Breast epithelium (tissue), 4 donors: ENCODE results near the gene TMEM245. TPM values are rescaled to one million over a fixed set of nuclear protein-coding genes. Genes with fewer than 3 reads are reported as not detected.

Experiments used
- DNase-seq, 2 donors: peaks; one replicate each; pipeline ENCODE4 v3.0.0-alpha.2; 2019; ENCODE audit warnings: low spot score in 2 of 2
- H3K27ac ChIP-seq, 2 donors: fragments of 200-600 bp; sonication (generic) in 1 of 2; one replicate each; pipeline ENCODE4 v1.5.1; 2016 to 2019; ENCODE audit warnings: mild to moderate bottlenecking in 1 of 2
- H3K27me3 ChIP-seq, 2 donors: fragments of 200-600 bp; sonication (generic) in 1 of 2; one replicate each; pipeline versions ENCODE4 v1.5.1 to v1.6.0; 2017 to 2019; ENCODE audit warnings: control low read depth in 1 of 2, mild to moderate bottlenecking in 1 of 2
- H3K36me3 ChIP-seq: fragments of 200-600 bp; one replicate; pipeline ENCODE4 v1.5.1; 2019
- H3K4me1 ChIP-seq, 2 donors: fragments of 200-600 bp; sonication (generic); one replicate each; pipeline ENCODE4 v1.5.1; 2016 to 2019; ENCODE audit warnings: control low read depth in 1 of 2
- H3K4me3 ChIP-seq, 3 donors: fragments of 200-600 bp; sonication (generic); 1 replicate in 2 of 3; 2 replicates in 1 of 3; pipeline ENCODE4 v1.5.1; 2016 to 2019; ENCODE audit warnings: mild to moderate bottlenecking in 3 of 3, moderate library complexity in 2 of 3
- H3K9me3 ChIP-seq, 2 donors: fragments of 200-600 bp; sonication (generic) in 1 of 2; one replicate each; pipeline ENCODE4 v1.5.1; 2016 to 2019; ENCODE audit warnings: control low read depth in 1 of 2
- POLR2A ChIP-seq: fragments of 450-650 bp; IDR thresholded peaks from one replicate; pipeline ENCODE4 v1.6.1; 2016; ENCODE audit warnings: antibody characterized with exemption, mild to moderate bottlenecking, moderate library complexity
- POLR2AphosphoS5 ChIP-seq, 3 donors: sonication (generic); formaldehyde crosslinking; IDR thresholded peaks; one replicate each; pipeline ENCODE4 v1.6.1; 2017; ENCODE audit warnings: antibody characterized with exemption in 3 of 3
- intact Hi-C: fragments of 100-400 bp; cut with DNase I; formaldehyde crosslinking; loops from one replicate; pipeline ENCODE4 v1.15.1; 2023; ENCODE audit warnings: low total_unique reads
- total RNA-seq, 3 donors: library from RNA; depleted of rRNA; stranded (reverse); fragments of >200 nt; gene quantifications; one replicate each; pipeline ENCODE4 v1.1.0, GENCODE V29; 2016
- TF ChIP-seq, protein P1 (sequence below), 3 donors: fragments of 450-650 bp; IDR thresholded peaks; one replicate each; pipeline ENCODE4 v1.5.1; 2016 to 2017; ENCODE audit warnings: antibody characterized with exemption in 3 of 3, mild to moderate bottlenecking in 3 of 3, moderate library complexity in 3 of 3

The TMEM245 gene
- 10 to 100 TPM; 47.5 to 95.7 (median 74.9) TPM for total RNA-seq

DNA sequence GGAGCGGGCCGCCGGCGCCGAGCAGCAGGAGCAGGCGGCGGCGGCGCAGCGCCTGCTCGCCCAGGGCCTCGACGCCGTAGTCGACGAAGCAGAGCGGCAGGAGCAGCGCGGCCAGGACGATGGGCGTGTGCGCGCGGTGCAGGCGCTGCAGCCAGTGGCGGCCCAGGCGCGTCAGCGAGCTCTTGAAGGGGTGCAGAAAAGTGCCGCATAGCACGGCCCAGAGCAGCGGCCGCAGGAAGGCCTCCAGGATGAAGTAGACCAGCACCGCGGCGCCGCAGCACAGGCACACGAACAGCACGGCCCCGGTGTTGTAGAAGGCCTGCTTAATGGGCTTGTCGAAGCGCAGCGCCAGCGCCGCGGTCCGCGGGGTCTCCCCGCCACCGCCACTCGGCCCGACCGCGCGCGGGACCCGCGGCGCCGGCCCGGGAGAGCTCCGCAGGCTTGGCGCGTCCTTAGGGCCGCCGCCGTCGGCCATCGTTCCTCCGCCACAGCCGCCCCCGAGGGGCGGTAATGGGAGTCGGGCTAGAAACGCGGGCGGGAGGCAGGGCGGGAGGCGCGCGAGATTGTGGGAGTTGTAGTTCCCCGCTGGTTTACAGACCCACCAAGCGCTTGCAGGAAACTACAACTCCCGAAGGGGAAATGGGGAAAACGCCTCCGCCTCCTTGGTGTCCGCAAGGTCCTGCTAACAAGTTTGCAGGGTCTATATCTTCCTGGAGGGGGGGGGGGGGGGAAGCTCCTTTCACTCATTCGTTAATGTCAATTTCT is at the start of gene TMEM245:
TSS of gene TMEM245 (minus strand) at position 509 of the 765 bp plus-strand sequence. CDS start at position 475, 34 bp downstream.
- peak; percentile 64 to 83 (median 75) for TF ChIP-seq POLR2AphosphoS5 (IDR thresholded peaks at IDR 0.05)
- TF ChIP-seq, protein P1, sequence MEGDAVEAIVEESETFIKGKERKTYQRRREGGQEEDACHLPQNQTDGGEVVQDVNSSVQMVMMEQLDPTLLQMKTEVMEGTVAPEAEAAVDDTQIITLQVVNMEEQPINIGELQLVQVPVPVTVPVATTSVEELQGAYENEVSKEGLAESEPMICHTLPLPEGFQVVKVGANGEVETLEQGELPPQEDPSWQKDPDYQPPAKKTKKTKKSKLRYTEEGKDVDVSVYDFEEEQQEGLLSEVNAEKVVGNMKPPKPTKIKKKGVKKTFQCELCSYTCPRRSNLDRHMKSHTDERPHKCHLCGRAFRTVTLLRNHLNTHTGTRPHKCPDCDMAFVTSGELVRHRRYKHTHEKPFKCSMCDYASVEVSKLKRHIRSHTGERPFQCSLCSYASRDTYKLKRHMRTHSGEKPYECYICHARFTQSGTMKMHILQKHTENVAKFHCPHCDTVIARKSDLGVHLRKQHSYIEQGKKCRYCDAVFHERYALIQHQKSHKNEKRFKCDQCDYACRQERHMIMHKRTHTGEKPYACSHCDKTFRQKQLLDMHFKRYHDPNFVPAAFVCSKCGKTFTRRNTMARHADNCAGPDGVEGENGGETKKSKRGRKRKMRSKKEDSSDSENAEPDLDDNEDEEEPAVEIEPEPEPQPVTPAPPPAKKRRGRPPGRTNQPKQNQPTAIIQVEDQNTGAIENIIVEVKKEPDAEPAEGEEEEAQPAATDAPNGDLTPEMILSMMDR (IDR thresholded peaks at IDR 0.05): no peak
- peak; percentile 67 for TF ChIP-seq POLR2A
- Histone ChIP-seq H3K4me1 (peaks cover 0 to 8% of the 10 kb centered on the region in 2 donors), H3K27ac (peak within 1 kb of the TSS; percentile 79 to 87), H3K9me3 (no peaks in the 10 kb centered on the region), H3K36me3 (no peaks in the 10 kb centered on the region), H3K27me3 (no peaks in the 10 kb centered on the region), H3K4me3 (peak within 1 kb of the TSS; percentile 78 to 92 (median 80))
- peak; percentile 95 for DNase-seq
- intact Hi-C loops: loop anchor here (5.0 to 10.0 kb wide), 2 partner anchors 115 to 743 kb away; no protein-coding TSS in a partner anchor

DNA sequence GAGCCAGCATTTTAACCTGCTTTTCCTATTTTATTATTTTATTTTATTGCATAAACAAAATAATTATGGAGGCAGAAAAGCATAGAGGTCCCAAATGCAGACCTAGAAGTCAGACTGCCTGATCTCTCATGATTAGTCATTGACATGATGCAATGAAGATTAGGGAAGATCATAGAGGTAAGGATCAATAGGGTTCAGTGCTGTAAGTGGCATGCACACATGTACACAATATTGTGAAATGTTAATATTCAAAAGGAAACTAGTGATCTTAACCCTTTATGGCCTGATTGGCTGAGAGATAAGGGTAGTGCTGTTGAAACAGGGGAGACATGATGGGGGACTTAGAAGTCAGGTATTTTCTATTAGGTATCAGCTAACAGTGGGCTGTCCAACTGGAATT is 48.4 kb upstream of the TMEM245 start:
- DNase-seq: no peak
- Histone ChIP-seq H3K4me1 (no peaks in the 10 kb centered on the region), H3K36me3 (no peaks in the 10 kb centered on the region), H3K27me3 (no peaks in the 10 kb centered on the region), H3K27ac (no peak overlapping the region), H3K9me3 (peaks cover 0 to 6% of the 10 kb centered on the region in 2 donors), H3K4me3 (no peak overlapping the region)
- TF ChIP-seq, protein P1 (IDR thresholded peaks at IDR 0.05): no peak
- TF ChIP-seq POLR2AphosphoS5 (IDR thresholded peaks at IDR 0.05) (no peak), POLR2A (no peak)
- intact Hi-C loops: no loop called here

DNA sequence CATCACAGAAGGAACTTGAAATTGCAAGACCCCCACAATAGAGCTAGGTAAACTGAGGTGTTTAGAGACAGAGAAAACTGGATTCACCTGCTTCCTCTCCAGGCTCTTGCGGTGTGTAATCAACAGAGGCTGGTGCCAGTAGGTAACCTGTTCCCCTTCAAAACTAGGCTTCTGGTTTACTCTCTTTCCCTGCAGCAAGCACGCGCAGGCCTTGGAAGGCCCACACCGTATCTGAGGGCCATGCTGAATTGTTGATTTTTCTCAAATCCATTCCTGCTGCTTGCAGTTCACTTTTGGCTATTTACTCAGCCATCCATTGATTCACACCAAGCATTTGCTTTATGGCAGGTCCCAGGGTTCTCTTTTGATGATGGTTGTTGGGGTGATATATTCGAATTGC is 48.0 kb upstream of the TMEM245 start:
- TF ChIP-seq POLR2A: no peak
- TF ChIP-seq, protein P1 (IDR thresholded peaks at IDR 0.05): no peak
- no peak for TF ChIP-seq POLR2AphosphoS5 (IDR thresholded peaks at IDR 0.05)
- Histone ChIP-seq H3K4me1 (no peaks in the 10 kb centered on the region), H3K9me3 (peaks cover 0 to 6% of the 10 kb centered on the region in 2 donors), H3K27me3 (no peaks in the 10 kb centered on the region), H3K4me3 (no peak overlapping the region), H3K36me3 (no peaks in the 10 kb centered on the region), H3K27ac (no peak overlapping the region)
- intact Hi-C loops: no loop called here
- no peak for DNase-seq

DNA sequence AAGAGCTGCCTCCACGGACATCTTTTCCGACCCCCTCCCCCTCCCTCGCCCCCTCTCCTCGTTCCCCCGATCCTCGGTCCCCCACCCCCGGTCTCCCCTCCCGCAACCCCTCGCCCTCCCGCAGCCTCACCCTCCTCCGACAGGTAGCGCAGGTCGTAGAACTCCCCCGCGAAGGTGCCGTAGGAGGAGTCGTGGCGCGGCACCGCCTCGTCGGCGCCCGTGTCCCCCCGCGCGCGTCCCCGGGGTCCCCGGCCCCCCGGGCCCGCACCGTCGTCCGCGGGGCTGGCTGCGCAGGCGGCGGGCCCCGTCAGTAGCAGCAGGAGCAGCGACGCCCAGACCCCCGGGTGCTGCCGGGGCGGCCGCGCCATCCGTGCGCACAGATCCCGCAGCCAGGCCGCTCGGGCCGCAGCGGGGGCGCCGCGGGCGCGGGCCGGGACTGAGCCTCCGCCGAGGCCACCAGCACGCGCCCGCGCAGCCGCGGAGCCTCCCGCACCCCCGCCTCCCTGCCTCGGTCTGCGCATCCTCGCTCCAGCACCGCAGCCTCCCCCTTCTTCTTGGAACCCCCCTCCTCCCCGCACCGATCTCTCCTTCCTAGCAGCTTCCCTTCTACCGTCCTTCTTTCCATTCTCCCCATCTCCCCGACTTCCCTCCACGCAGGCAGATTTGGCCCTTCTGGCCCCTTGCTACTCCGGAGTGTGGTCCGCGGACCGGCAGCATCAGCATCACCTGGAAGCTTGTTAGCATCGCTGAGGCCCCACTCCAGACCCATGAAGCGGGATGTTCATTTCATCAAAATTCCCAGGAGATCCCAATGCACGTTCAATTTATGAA is 47.2 kb upstream of the TMEM245 start, which contains the start of gene FRRS1L:
TSS of gene FRRS1L (minus strand) at position 479 of the 831 bp plus-strand sequence. CDS start at position 368, 111 bp downstream.
- Histone ChIP-seq H3K4me3 (peak within 1 kb of the TSS in 2 of 3 donors; percentile 42 to 66), H3K27ac (no peak within 1 kb of the TSS)
- no peak for DNase-seq

More for the DNA sequence above, 47.2 kb upstream of the TMEM245 start, which contains the start of gene FRRS1L:
- H3K9me3 ChIP-seq: peaks cover 0 to 6% of the 10 kb centered on the region in 2 donors
- no peaks in the 10 kb centered on the region for H3K27me3 ChIP-seq
- no peaks in the 10 kb centered on the region for H3K4me1 ChIP-seq
- intact Hi-C loops: no loop called here
- no peaks in the 10 kb centered on the region for H3K36me3 ChIP-seq
- TF ChIP-seq, protein P1 (IDR thresholded peaks at IDR 0.05): no peak
- no peak for TF ChIP-seq POLR2AphosphoS5 (IDR thresholded peaks at IDR 0.05)
